Activated CD8-positive, alpha-beta T cell treated with anti-CD3 and anti-CD28 coated beads for 36 hours (primary cell): ENCODE results near the gene MITF. TPM values are rescaled to one million over a fixed set of nuclear protein-coding genes. Genes with fewer than 3 reads are reported as not detected.

Experiments used
- ATAC-seq: fragments of 200-7000 bp; cut with Tn5 transposase; one replicate; pipeline ENCODE4 v1.10.0; 2021; ENCODE audit warnings: mild to moderate bottlenecking, moderate library complexity
- CTCF ChIA-PET: fragments of 350-600 bp; sonication (Branson Sonifier 250); formaldehyde crosslinking; loops from one replicate; lab custom pipeline; 2021; ENCODE audit warnings: antibody characterized with exemption; lab: Charles Lee
- POLR2A ChIA-PET: fragments of 350-600 bp; sonication (Branson Sonifier 250); formaldehyde crosslinking; loops from one replicate; lab custom pipeline; 2021; ENCODE audit warnings: antibody characterized with exemption; lab: Charles Lee
- DNase-seq: peaks from one replicate; pipeline ENCODE4 v3.0.0-alpha.2; 2020
- H3K27ac Mint-ChIP-seq: one replicate; pipeline ENCODE4 v1.8.0; 2021; ENCODE audit warnings: mild to moderate bottlenecking, mixed read lengths
- H3K27me3 Mint-ChIP-seq: one replicate; pipeline ENCODE4 v1.8.0; 2021; ENCODE audit warnings: mixed read lengths
- H3K36me3 Mint-ChIP-seq: one replicate; pipeline ENCODE4 v1.8.0; 2021; ENCODE audit warnings: low read depth, mixed read lengths
- H3K4me1 Mint-ChIP-seq: one replicate; pipeline ENCODE4 v1.8.0; 2021; ENCODE audit warnings: low read depth, mixed read lengths
- H3K4me3 Mint-ChIP-seq: one replicate; pipeline ENCODE4 v1.8.0; 2021; ENCODE audit warnings: mild to moderate bottlenecking, moderate library complexity, mixed read lengths
- H3K9me3 Mint-ChIP-seq: one replicate; pipeline ENCODE4 v1.8.0; 2021; ENCODE audit warnings: mixed read lengths
- intact Hi-C: fragments of 100-400 bp; cut with micrococcal nuclease; formaldehyde crosslinking; loops from one replicate; pipeline ENCODE4 v1.10.0; 2022
- total RNA-seq, 2 experiments: library from RNA; stranded (reverse); gene quantifications; one replicate each; pipeline ENCODE4 v1.2.3, GENCODE V29; 2021
- TF ChIP-seq, protein P1 (sequence below): fragments of 200-600 bp; IDR thresholded peaks from one replicate; pipeline ENCODE4 v1.8.0; 2022; ENCODE audit warnings: antibody characterized with exemption, mild to moderate bottlenecking

Gene MITF
- total RNA-seq, 2 experiments from 2014 or later = not detected

DNA sequence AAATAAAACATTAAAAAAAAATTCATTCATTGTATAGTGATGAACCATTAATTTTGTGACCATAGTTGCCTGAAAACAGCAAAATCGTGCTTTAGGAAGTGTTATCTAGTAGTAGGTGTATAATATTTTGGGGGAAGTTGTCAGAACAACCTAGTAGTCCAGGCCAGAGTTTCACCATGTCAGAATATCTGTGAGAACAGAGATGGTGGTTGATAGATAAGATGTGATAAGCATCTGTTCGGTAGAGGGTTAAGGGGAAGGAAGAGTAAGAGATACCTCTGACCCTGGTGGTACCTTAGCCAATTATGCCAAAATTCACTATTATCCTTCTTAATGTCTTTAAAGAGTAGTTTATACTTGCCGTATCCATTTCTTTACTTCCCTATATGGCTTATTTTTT, 113.8 kb downstream of the MITF start:
- H3K4me3 Mint-ChIP-seq = no peak overlapping the region
- ChIA-PET POLR2A (no interaction called here), CTCF (no interaction called here)
- no peaks in the 10 kb centered on the region for H3K4me1 Mint-ChIP-seq
- no peaks in the 10 kb centered on the region for H3K9me3 Mint-ChIP-seq
- intact Hi-C loops = no loop called here
- DNase-seq (no peak), ATAC-seq (no peak)
- TF ChIP-seq, protein P1, sequence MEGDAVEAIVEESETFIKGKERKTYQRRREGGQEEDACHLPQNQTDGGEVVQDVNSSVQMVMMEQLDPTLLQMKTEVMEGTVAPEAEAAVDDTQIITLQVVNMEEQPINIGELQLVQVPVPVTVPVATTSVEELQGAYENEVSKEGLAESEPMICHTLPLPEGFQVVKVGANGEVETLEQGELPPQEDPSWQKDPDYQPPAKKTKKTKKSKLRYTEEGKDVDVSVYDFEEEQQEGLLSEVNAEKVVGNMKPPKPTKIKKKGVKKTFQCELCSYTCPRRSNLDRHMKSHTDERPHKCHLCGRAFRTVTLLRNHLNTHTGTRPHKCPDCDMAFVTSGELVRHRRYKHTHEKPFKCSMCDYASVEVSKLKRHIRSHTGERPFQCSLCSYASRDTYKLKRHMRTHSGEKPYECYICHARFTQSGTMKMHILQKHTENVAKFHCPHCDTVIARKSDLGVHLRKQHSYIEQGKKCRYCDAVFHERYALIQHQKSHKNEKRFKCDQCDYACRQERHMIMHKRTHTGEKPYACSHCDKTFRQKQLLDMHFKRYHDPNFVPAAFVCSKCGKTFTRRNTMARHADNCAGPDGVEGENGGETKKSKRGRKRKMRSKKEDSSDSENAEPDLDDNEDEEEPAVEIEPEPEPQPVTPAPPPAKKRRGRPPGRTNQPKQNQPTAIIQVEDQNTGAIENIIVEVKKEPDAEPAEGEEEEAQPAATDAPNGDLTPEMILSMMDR = no peak
- no peaks in the 10 kb centered on the region for H3K36me3 Mint-ChIP-seq
- H3K27ac Mint-ChIP-seq = no peak overlapping the region
- H3K27me3 Mint-ChIP-seq = no peaks in the 10 kb centered on the region

DNA sequence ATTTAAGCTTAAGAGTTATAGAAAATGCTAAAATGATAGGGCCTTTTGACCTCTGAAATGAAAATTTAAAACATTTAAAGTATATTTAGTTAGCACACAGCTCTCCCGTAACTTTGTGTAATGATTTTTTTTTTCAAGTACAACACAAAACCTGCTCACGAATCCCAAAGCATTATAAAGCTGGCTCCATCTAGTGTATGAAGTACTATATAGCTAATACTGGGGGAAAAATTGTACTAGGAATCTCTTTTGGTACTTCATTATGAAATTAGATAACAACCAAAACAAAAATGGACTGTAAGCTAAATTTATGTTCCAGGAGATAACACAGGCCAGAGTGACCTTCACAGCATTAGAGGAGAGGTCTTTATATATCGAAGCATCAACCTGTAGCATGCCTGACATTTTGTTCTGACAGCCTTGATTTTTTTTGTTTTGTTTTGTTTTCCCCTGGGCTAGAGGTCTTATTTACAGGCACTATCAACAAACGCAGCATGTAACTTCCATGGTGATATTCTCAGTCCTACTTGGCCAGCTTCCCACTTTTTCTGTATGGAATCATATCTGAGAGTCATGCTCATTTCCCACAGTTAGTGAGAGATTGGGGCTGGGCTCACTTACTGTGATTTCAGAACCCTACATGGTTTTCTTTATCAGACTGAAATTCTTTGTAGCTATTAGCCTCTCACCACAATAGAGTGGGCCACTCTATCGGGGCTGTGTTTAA, 116.3 kb downstream of the MITF start:
- ChIA-PET POLR2A (no interaction called here), CTCF (interaction anchor here (0.6 kb wide), 1 partner anchor 610 kb away, joined by 3 read pairs; no protein-coding TSS in a partner anchor)
- no peak for DNase-seq
- ATAC-seq = no peak
- no peaks in the 10 kb centered on the region for H3K36me3 Mint-ChIP-seq
- TF ChIP-seq, protein P1 = no peak
- H3K4me1 Mint-ChIP-seq = no peaks in the 10 kb centered on the region
- H3K4me3 Mint-ChIP-seq = no peak overlapping the region
- no peaks in the 10 kb centered on the region for H3K9me3 Mint-ChIP-seq
- no peak overlapping the region for H3K27ac Mint-ChIP-seq
- no peaks in the 10 kb centered on the region for H3K27me3 Mint-ChIP-seq
- intact Hi-C loops = no loop called here

DNA sequence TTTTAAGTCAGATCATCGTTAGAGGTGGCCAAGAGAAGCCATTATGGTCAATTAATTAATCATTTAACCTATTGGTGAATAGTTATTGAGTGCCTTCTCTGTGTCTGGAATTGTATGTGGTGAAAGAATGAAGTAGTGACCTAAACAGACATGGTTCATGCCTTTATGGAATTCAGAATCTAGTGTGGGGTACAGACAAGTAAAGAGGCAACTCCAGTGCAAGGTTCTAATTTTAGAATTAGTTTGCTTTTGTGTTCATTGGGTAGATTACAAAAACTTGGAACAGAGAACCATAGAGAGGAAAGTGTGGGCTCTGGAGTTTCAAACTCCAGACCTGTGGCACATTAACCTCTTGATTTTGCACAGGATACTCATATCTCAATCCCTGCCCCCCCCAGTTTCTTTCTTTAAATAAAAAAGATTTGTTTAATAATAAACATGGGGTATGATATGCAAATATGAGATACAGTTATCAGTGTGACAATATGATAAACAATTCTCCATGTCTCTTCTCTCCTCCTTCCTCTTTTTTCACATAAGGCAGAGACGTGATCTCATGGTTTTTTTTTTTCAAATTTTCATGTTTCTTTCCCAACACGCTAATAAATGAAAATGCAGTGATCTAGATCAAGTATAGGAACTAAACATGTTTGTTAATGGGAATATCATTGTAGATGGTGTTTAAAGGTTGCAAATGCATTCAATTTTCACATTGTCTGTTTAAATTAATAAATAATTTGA, 117.9 kb downstream of the MITF start:
- Mint-ChIP-seq H3K36me3 (no peaks in the 10 kb centered on the region), H3K27ac (no peak overlapping the region), H3K4me3 (no peak overlapping the region), H3K27me3 (no peaks in the 10 kb centered on the region), H3K9me3 (no peaks in the 10 kb centered on the region), H3K4me1 (no peaks in the 10 kb centered on the region)
- POLR2A ChIA-PET = no interaction called here
- ATAC-seq (no peak), DNase-seq (no peak)
- CTCF ChIA-PET = no interaction called here
- TF ChIP-seq, protein P1 = no peak
- intact Hi-C loops = no loop called here

DNA sequence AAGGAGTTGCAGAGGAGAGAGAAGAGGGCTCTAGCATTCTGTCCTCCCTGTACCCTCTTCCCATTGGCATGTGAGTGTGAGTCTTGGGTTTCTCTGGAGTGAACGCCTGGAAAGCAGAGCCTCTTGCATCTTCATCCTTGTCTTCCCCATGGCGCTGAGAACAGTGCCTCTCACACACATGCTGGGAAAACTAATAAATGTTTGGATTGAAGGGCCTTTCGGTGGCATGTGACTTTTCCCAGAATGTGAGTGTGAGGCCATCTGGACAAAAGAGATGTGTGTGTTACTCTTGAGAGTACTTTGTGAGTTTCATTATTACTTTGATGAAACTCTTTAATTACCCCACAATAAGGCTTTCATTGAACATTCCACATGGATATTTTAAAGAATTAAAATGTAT, 122.3 kb downstream of the MITF start:
- CTCF ChIA-PET = no interaction called here
- intact Hi-C loops = no loop called here
- POLR2A ChIA-PET = no interaction called here
- no peak overlapping the region for H3K4me3 Mint-ChIP-seq
- TF ChIP-seq, protein P1 = no peak
- DNase-seq (no peak), ATAC-seq (no peak)
- H3K9me3 Mint-ChIP-seq = no peaks in the 10 kb centered on the region
- H3K36me3 Mint-ChIP-seq = no peaks in the 10 kb centered on the region
- H3K27me3 Mint-ChIP-seq = no peaks in the 10 kb centered on the region
- no peak overlapping the region for H3K27ac Mint-ChIP-seq
- H3K4me1 Mint-ChIP-seq = no peaks in the 10 kb centered on the region

DNA sequence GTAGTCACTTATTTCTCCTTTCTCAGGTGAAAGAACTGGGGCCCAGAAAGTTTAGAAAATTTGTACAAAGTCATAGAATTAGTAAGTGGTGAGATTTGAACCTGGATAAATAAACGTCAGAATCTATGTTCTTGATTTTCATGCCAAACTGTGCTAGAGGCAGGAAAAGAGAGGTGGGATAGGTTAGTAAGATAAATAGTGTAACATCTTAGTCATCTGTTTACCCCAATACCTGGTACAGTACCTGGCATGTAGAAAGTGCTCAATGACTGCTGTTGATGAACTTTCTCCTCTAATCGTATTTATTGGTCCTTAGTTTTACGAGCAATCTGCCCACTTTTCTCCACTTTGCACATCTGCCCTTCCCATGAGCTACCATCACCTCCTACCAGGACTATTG, 124.9 kb downstream of the MITF start:
- TF ChIP-seq, protein P1 = no peak
- H3K36me3 Mint-ChIP-seq = no peaks in the 10 kb centered on the region
- intact Hi-C loops = no loop called here
- H3K27me3 Mint-ChIP-seq = no peaks in the 10 kb centered on the region
- H3K9me3 Mint-ChIP-seq = no peaks in the 10 kb centered on the region
- POLR2A ChIA-PET = no interaction called here
- H3K4me1 Mint-ChIP-seq = no peaks in the 10 kb centered on the region
- H3K27ac Mint-ChIP-seq = no peak overlapping the region
- CTCF ChIA-PET = no interaction called here
- DNase-seq = no peak
- ATAC-seq = no peak
- no peak overlapping the region for H3K4me3 Mint-ChIP-seq
